Progenitor cell of endocrine pancreas (in vitro differentiated cells): ENCODE measurements around the gene KCTD19. TPM values are rescaled to one million over a fixed set of nuclear protein-coding genes. Genes with fewer than 3 reads are reported as not detected.

Experiments
- DNase-seq: peaks from one replicate; pipeline ENCODE4 v3.0.0; 2021; ENCODE audit warnings: low spot score; ENCODE audit not compliant: unreplicated experiment
- H3K27ac Mint-ChIP-seq: 2 replicates; pipeline ENCODE4 v1.8.0; 2021; ENCODE audit warnings: mild to moderate bottlenecking, moderate library complexity, mixed read lengths
- H3K27me3 Mint-ChIP-seq: 2 replicates; pipeline ENCODE4 v1.8.0; 2021; ENCODE audit warnings: mixed read lengths
- H3K36me3 Mint-ChIP-seq: 2 replicates; pipeline ENCODE4 v1.8.0; 2022; ENCODE audit warnings: mixed read lengths; ENCODE audit not compliant: insufficient read depth
- H3K4me1 Mint-ChIP-seq: 2 replicates; pipeline ENCODE4 v1.8.0; 2021; ENCODE audit warnings: low read depth, mixed read lengths
- H3K4me3 Mint-ChIP-seq: 2 replicates; pipeline ENCODE4 v1.8.0; 2021; ENCODE audit warnings: low read depth, mild to moderate bottlenecking, moderate library complexity, mixed read lengths
- H3K9me3 Mint-ChIP-seq: 2 replicates; pipeline ENCODE4 v1.8.0; 2021; ENCODE audit warnings: low read depth, mixed read lengths
- total RNA-seq: library from RNA; stranded (reverse); gene quantifications from 2 replicates; pipeline ENCODE4 v1.2.1, GENCODE V29; 2021
- TF ChIP-seq, protein P1 (sequence below): fragments of 200-600 bp; sonication (generic); IDR thresholded peaks from one replicate; pipeline ENCODE4 v1.5.0; 2021; ENCODE audit warnings: antibody characterized with exemption, mild to moderate bottlenecking; ENCODE audit not compliant: unreplicated experiment

The KCTD19 gene
- total RNA-seq, 1 donor from 2014 or later: 0.14 TPM

DNA sequence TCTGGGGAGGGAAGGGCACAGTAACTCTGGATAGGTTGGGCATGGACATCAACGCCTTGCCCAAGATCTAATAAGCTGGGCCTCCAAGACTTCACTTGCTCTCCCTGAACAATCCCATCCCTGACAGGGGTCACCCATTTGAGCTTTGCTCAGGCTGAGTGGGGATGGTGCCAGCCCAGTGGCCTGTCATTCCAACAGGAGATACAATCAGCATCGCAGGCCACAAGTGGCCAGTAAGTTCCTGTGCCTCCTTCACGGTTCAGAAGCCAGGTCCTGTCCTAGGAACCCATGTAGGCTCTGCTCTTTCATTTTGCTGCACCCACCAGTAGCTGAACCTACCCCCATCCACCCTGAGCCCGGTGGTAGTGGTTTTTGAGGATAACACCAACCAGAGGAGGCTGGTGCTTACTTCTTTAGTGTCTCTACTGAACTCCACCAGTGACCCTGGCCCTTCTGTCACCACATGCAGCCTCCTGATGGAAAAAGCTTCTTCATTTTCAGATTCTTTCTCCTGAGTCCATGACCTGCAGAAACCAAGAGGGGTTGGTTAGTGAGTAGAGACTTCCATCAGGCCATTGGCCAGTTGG lies 32.3 kb downstream of the KCTD19 start:
- H3K4me1 Mint-ChIP-seq: no peaks in the 10 kb centered on the region
- no peak overlapping the region for H3K27ac Mint-ChIP-seq
- TF ChIP-seq, protein P1, sequence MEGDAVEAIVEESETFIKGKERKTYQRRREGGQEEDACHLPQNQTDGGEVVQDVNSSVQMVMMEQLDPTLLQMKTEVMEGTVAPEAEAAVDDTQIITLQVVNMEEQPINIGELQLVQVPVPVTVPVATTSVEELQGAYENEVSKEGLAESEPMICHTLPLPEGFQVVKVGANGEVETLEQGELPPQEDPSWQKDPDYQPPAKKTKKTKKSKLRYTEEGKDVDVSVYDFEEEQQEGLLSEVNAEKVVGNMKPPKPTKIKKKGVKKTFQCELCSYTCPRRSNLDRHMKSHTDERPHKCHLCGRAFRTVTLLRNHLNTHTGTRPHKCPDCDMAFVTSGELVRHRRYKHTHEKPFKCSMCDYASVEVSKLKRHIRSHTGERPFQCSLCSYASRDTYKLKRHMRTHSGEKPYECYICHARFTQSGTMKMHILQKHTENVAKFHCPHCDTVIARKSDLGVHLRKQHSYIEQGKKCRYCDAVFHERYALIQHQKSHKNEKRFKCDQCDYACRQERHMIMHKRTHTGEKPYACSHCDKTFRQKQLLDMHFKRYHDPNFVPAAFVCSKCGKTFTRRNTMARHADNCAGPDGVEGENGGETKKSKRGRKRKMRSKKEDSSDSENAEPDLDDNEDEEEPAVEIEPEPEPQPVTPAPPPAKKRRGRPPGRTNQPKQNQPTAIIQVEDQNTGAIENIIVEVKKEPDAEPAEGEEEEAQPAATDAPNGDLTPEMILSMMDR: no peak
- H3K4me3 Mint-ChIP-seq: no peak overlapping the region
- peaks cover 27% of the 10 kb centered on the region for H3K27me3 Mint-ChIP-seq
- no peak for DNase-seq
- H3K36me3 Mint-ChIP-seq: no peaks in the 10 kb centered on the region
- no peaks in the 10 kb centered on the region for H3K9me3 Mint-ChIP-seq

DNA sequence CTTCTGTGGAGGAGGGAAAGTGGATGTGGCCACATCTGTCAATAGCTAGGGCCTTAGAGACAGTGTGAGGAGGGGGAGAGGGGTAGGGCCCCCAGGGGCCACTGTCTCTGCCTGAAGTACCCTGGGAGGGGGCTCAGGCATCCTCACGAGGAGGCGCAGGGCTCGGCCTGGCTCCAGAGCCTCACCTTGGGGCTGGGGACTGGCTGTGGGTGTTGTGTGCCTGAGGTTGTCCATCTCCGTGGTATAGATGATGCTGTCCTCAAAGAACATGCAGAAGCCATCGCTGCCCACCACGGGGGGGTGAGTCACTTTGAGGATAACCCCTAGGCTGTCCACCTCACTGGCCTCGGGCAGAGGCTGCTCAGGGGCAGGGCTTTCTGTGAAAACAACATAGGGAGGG lies 35.1 kb downstream of the KCTD19 start:
- TF ChIP-seq, protein P1: no peak
- Mint-ChIP-seq H3K27ac (no peak overlapping the region), H3K36me3 (no peaks in the 10 kb centered on the region), H3K4me3 (no peak overlapping the region), H3K27me3 (peaks cover 16% of the 10 kb centered on the region), H3K4me1 (no peaks in the 10 kb centered on the region), H3K9me3 (no peaks in the 10 kb centered on the region)
- no peak for DNase-seq

DNA sequence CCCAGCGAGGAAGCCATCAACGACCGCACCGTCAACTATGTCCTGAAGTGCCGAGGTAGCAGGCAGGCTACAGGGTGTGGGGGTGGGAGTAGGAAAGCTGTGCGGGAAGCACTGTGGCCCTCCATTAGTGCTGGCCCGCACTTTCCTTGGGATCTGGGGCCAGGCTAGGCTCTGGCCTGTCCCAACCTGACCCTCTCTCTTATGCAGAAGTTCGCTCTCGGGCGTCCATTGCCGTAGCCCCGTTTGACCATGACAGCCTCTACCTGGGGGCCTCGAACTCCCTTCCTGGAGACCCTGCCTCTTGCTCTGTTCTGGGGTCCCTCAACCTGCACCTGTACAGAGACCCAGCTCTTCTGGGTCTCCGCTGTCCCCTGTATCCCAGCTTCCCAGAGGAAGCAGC lies 38.6 kb downstream of the KCTD19 start:
- no peak overlapping the region for H3K27ac Mint-ChIP-seq

DNA sequence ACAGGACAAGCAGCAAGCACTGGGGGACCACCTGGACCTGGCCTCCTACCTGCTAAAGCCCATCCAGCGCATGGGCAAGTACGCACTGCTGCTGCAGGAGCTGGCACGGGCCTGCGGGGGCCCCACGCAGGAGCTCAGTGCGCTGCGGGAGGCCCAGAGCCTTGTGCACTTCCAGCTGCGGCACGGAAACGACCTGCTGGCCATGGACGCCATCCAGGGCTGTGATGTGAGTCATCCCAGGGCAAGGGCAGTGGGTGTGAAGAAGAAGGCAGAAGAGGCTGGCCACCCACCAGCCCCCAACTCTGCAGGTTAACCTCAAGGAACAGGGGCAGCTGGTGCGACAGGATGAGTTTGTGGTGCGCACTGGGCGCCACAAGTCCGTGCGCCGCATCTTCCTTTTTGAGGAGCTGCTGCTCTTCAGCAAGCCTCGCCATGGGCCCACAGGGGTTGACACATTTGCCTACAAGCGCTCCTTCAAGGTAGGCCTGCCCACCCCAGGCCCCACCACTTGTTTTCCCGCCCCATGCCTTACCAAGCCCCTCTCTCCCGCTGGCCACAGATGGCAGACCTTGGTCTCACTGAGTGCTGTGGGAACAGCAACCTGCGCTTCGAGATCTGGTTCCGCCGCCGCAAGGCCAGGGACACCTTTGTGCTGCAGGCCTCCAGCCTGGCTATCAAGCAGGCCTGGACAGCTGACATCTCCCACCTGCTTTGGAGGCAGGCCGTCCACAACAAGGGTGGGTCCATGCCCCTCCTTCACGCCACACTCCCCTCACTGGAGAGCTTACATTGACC lies 39.9 kb downstream of the KCTD19 start:
- H3K4me1 Mint-ChIP-seq: no peaks in the 10 kb centered on the region
- TF ChIP-seq, protein P1: no peak
- H3K9me3 Mint-ChIP-seq: no peaks in the 10 kb centered on the region
- no peak for DNase-seq
- H3K27me3 Mint-ChIP-seq: peaks cover 19% of the 10 kb centered on the region
- H3K27ac Mint-ChIP-seq: no peak overlapping the region
- no peak overlapping the region for H3K4me3 Mint-ChIP-seq
- H3K36me3 Mint-ChIP-seq: no peaks in the 10 kb centered on the region

More for the DNA sequence above, 38.6 kb downstream of the KCTD19 start:
- H3K9me3 Mint-ChIP-seq: no peaks in the 10 kb centered on the region
- TF ChIP-seq, protein P1: no peak
- H3K27me3 Mint-ChIP-seq: peaks cover 16% of the 10 kb centered on the region
- H3K4me1 Mint-ChIP-seq: no peaks in the 10 kb centered on the region
- no peak overlapping the region for H3K4me3 Mint-ChIP-seq
- DNase-seq: no peak
- no peaks in the 10 kb centered on the region for H3K36me3 Mint-ChIP-seq

DNA sequence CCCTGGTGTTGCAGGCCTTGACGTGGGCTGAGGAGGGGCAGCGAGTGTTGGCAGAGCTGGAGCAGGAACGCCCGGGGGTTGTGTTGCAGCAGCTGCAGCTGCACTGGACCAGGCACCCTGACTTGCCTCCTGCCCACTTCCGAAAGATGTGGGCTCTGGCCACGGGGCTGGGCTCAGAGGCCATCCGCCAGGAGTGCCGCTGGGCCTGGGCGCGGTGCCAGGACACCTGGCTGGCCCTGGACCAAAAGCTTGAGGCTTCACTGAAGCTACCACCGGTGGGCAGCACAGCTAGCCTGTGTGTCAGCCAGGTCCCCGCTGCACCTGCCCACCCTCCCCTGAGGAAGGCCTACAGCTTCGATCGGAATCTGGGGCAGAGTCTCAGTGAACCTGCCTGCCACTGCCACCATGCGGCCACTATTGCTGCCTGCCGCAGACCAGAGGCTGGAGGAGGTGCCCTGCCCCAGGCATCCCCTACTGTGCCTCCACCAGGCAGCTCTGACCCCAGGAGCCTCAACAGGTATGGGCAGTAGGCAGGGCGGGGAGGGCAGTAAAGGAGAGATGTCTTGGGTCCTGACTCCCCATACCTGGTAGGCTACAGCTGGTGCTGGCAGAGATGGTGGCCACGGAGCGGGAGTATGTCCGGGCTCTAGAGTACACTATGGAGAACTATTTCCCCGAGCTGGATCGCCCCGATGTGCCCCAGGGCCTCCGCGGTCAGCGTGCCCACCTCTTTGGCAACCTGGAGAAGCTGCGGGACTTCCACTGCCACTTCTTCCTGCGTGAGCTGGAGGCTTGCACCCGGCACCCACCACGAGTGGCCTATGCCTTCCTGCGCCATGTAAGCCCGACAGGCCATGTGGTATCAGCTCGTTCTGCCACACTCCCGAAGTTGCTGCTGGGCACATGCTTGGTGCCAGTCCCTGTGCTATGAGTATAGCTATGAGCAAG lies 41.6 kb downstream of the KCTD19 start:
- TF ChIP-seq, protein P1: peak; percentile 67
- peaks cover 19% of the 10 kb centered on the region for H3K27me3 Mint-ChIP-seq
- peak; percentile 58 for DNase-seq
- H3K4me1 Mint-ChIP-seq: no peaks in the 10 kb centered on the region
- no peaks in the 10 kb centered on the region for H3K9me3 Mint-ChIP-seq
- no peak overlapping the region for H3K4me3 Mint-ChIP-seq
- H3K36me3 Mint-ChIP-seq: no peaks in the 10 kb centered on the region
- no peak overlapping the region for H3K27ac Mint-ChIP-seq
